Smooth muscle cell (in vitro differentiated cells): ENCODE data around the gene LTBP1. TPM values are rescaled to one million over a fixed set of nuclear protein-coding genes. Genes with fewer than 3 reads are reported as not detected.

Experiments used
- DNase-seq: peaks from one replicate; lab custom pipeline; 2025; ENCODE audit not compliant: unreplicated experiment; lab: John Stamatoyannopoulos, UW
- H2AFZ ChIP-seq: fragments of 200-600 bp; sonication (generic); 2 replicates; pipeline ENCODE4 v1.6.0; 2016; ENCODE audit warnings: antibody characterized with exemption, low read depth, mild to moderate bottlenecking
- H3F3A ChIP-seq: fragments of 200-600 bp; sonication (generic); 2 replicates; pipeline ENCODE4 v1.6.0; 2017; ENCODE audit warnings: antibody characterized with exemption, low read depth
- H3K27ac ChIP-seq: fragments of 200-600 bp; sonication (generic); 2 replicates; pipeline ENCODE4 v1.5.1; 2016; ENCODE audit warnings: low read depth, mild to moderate bottlenecking
- H3K27me3 ChIP-seq: fragments of 200-600 bp; sonication (generic); 2 replicates; pipeline ENCODE4 v1.6.1; 2016; ENCODE audit warnings: low read depth, mild to moderate bottlenecking
- H3K36me3 ChIP-seq: fragments of 200-600 bp; sonication (generic); 2 replicates; pipeline ENCODE4 v1.5.1; 2016; ENCODE audit warnings: low read depth
- H3K4me1 ChIP-seq: fragments of 200-600 bp; sonication (generic); 2 replicates; pipeline ENCODE4 v1.5.1; 2016; ENCODE audit warnings: low read depth
- H3K4me2 ChIP-seq: fragments of 200-600 bp; sonication (generic); 2 replicates; pipeline ENCODE4 v1.6.0; 2016; ENCODE audit warnings: mild to moderate bottlenecking
- H3K4me3 ChIP-seq: fragments of 200-600 bp; sonication (generic); 2 replicates; pipeline ENCODE4 v1.5.1; 2016; ENCODE audit warnings: mild to moderate bottlenecking
- H3K79me2 ChIP-seq: fragments of 200-600 bp; sonication (generic); 2 replicates; pipeline ENCODE4 v1.6.0; 2016; ENCODE audit warnings: low read depth, mild to moderate bottlenecking
- H3K9ac ChIP-seq: fragments of 200-600 bp; sonication (generic); 2 replicates; pipeline ENCODE4 v1.6.0; 2016; ENCODE audit warnings: low read depth
- H3K9me3 ChIP-seq: fragments of 200-600 bp; sonication (generic); replicated peaks from 2 replicates; pipeline ENCODE4 v1.5.1; 2016; ENCODE audit warnings: low read depth
- H4K20me1 ChIP-seq: fragments of 200-600 bp; sonication (generic); 2 replicates; pipeline ENCODE4 v1.6.0; 2016; ENCODE audit warnings: low read depth
- WGBS: methylation state at CpG from one replicate; pipeline ENCODE4 v1.1.7; 2016; ENCODE audit warnings: low lambda C conversion rate; 5-methylcytosine and 5-hydroxymethylcytosine counted together
- polyA plus RNA-seq: library from polyadenylated mRNA; unstranded; fragments of >200 nt; fragmentation: Nextera tagmentation; extraction: Ambion mirVana; gene quantifications from 2 replicates; pipeline ENCODE4 v1.2.1, GENCODE V29; 2016
- total RNA-seq: library from RNA; depleted of rRNA; stranded (reverse); fragments of >200 nt; gene quantifications from 2 replicates; pipeline ENCODE4 v1.2.3, GENCODE V29; 2014
- TF ChIP-seq, protein P1 (sequence below): fragments of 200-600 bp; sonication (generic); IDR thresholded peaks from 2 replicates; pipeline ENCODE4 v1.5.1; 2017; ENCODE audit warnings: borderline replicate concordance, mild to moderate bottlenecking, antibody characterized with exemption; ENCODE audit not compliant: insufficient read depth, poor library complexity, severe bottlenecking

Gene LTBP1
- total and polyA plus RNA-seq, 2 experiments from 2014 or later = 146 to 250 TPM

DNA sequence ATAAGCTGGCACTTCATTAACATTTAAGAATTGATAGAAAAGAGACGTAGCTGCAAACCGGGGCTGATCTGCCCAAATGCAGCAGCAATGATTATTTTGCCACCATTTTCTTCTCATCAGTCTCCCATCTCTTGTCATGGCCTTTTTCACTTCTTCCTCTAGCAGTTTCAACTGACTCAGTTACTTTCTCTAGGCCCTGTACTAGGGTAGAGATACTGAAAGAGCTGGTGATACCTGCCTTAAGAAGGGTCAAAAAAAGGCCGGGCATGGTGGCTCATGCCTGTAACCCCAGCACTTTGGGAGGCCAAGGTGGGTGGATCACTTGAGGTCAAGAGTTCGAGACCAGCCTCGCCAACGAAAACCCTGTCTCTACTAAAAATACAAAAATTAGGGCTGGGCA is 127.4 kb downstream of the LTBP1 start:
- Histone ChIP-seq H3F3A (peaks cover 14% of the 10 kb centered on the region), H3K27ac (peak overlapping the region; percentile 94), H3K36me3 (no peaks in the 10 kb centered on the region), H2AFZ (no peak overlapping the region), H3K4me2 (no peak overlapping the region), H3K4me3 (no peak overlapping the region), H4K20me1 (no peaks in the 10 kb centered on the region), H3K79me2 (no peaks in the 10 kb centered on the region), H3K4me1 (peaks cover 3% of the 10 kb centered on the region), H3K27me3 (no peaks in the 10 kb centered on the region), H3K9ac (no peak overlapping the region), H3K9me3 (no peaks in the 10 kb centered on the region)
- 94% methylated on average over 6 of the region's 6 CpGs for WGBS
- TF ChIP-seq, protein P1, sequence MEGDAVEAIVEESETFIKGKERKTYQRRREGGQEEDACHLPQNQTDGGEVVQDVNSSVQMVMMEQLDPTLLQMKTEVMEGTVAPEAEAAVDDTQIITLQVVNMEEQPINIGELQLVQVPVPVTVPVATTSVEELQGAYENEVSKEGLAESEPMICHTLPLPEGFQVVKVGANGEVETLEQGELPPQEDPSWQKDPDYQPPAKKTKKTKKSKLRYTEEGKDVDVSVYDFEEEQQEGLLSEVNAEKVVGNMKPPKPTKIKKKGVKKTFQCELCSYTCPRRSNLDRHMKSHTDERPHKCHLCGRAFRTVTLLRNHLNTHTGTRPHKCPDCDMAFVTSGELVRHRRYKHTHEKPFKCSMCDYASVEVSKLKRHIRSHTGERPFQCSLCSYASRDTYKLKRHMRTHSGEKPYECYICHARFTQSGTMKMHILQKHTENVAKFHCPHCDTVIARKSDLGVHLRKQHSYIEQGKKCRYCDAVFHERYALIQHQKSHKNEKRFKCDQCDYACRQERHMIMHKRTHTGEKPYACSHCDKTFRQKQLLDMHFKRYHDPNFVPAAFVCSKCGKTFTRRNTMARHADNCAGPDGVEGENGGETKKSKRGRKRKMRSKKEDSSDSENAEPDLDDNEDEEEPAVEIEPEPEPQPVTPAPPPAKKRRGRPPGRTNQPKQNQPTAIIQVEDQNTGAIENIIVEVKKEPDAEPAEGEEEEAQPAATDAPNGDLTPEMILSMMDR = no peak
- no peak for DNase-seq

DNA sequence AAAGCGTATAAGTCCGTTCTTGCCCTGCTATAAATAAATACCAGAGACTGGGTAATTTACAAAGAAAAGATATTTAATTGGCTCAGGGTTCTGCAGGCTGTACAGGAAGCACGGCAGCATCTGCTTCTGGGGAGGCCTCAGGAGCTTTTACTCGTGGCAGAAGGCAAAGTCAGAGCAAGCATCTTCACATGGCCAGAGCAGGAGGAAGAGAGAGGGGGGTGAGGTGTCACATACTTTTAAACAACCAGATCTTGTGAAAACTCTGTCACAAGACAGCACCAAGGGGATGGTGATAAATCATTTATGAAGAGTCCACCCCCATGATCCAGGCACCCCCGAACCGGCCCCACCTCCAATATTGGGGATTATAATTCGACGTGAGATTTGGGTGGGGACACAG is 130.6 kb downstream of the LTBP1 start:
- no peaks in the 10 kb centered on the region for H3K36me3 ChIP-seq
- TF ChIP-seq, protein P1 = no peak
- no peak for DNase-seq
- H3K27ac ChIP-seq = no peak overlapping the region
- no peaks in the 10 kb centered on the region for H3K9me3 ChIP-seq
- H3K4me2 ChIP-seq = no peak overlapping the region
- H4K20me1 ChIP-seq = no peaks in the 10 kb centered on the region
- H3K4me1 ChIP-seq = no peaks in the 10 kb centered on the region
- H3K79me2 ChIP-seq = no peaks in the 10 kb centered on the region
- H3K9ac ChIP-seq = no peak overlapping the region
- no peak overlapping the region for H2AFZ ChIP-seq
- no peaks in the 10 kb centered on the region for H3K27me3 ChIP-seq
- 78% methylated on average over 8 of the region's 8 CpGs for WGBS
- no peak overlapping the region for H3K4me3 ChIP-seq
- no peaks in the 10 kb centered on the region for H3F3A ChIP-seq

DNA sequence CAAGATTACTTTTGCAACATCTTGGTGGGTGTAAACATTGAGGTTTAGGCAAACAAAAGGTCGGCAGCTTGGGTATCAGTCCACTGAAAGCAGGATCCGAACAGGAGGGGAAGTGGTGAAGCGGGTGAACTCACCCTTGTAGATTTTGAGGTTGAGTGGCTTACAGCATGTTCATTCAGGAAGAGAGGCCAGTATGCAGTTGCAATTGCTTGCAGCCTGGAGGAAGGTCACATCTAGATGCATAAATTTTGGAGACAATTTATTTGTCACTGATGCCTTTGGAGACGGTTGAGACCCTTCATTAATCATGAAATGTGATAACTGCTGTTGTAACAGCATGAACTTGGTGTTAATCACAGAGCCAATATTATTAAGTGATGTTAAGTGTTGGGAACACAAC is 131.1 kb downstream of the LTBP1 start:
- H3K27ac ChIP-seq = no peak overlapping the region
- H3F3A ChIP-seq = no peaks in the 10 kb centered on the region
- H3K4me1 ChIP-seq = no peaks in the 10 kb centered on the region
- no peak overlapping the region for H3K4me2 ChIP-seq
- TF ChIP-seq, protein P1 = no peak
- no peaks in the 10 kb centered on the region for H3K27me3 ChIP-seq
- H3K9ac ChIP-seq = no peak overlapping the region
- no peaks in the 10 kb centered on the region for H3K79me2 ChIP-seq
- H4K20me1 ChIP-seq = no peaks in the 10 kb centered on the region
- no peaks in the 10 kb centered on the region for H3K9me3 ChIP-seq
- no peak overlapping the region for H2AFZ ChIP-seq
- no peaks in the 10 kb centered on the region for H3K36me3 ChIP-seq
- no peak for DNase-seq
- no peak overlapping the region for H3K4me3 ChIP-seq
- WGBS = 80% methylated on average over 4 of the region's 4 CpGs

DNA sequence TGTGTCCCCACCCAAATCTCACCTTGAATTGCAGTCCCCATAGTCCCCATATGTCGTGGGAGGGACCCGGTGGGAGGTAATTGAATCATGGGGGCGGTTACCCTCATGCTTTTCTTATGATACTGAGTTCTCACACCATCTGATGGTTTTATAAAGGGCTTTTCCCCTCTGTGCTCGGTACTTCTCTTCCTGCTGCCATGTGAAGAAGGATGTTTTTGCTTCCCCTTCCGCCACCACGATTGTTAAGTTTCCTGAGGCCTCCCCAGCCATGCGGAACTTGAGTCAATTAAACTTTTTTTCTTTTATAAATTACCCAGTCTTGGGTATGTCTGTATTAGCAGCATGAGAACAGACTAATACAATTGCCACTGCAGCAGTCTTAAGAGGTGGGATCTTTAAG is 134.9 kb downstream of the LTBP1 start:
- 86% methylated on average over 7 of the region's 7 CpGs for WGBS
- TF ChIP-seq, protein P1 = no peak
- H3K4me1 ChIP-seq = no peaks in the 10 kb centered on the region

More for the DNA sequence above, 134.9 kb downstream of the LTBP1 start:
- Histone ChIP-seq H3K79me2 (no peaks in the 10 kb centered on the region), H3K9me3 (no peaks in the 10 kb centered on the region), H3F3A (no peaks in the 10 kb centered on the region), H2AFZ (no peak overlapping the region), H3K9ac (no peak overlapping the region), H3K36me3 (no peaks in the 10 kb centered on the region), H3K27ac (no peak overlapping the region), H4K20me1 (no peaks in the 10 kb centered on the region), H3K4me2 (no peak overlapping the region), H3K4me3 (no peak overlapping the region), H3K27me3 (no peaks in the 10 kb centered on the region)
- DNase-seq = no peak
